GM23248 (cell line): Measurements from ENCODE around the gene CAMK1D. TPM values are rescaled to one million over a fixed set of nuclear protein-coding genes. Genes with fewer than 3 reads are reported as not detected.

ENCODE experiments used
- DNase-seq: peaks from one replicate; pipeline ENCODE4 v3.0.0-alpha.2; 2015
- H2AFZ ChIP-seq: fragments of 200-600 bp; sonication (generic); 2 replicates; pipeline ENCODE4 v1.6.1; 2016; ENCODE audit warnings: antibody characterized with exemption
- H3F3A ChIP-seq: fragments of 200-600 bp; sonication (generic); 2 replicates; pipeline ENCODE4 v1.6.1; 2016; ENCODE audit warnings: mild to moderate bottlenecking, antibody characterized with exemption, mixed run types; ENCODE audit not compliant: insufficient read depth
- H3K27ac ChIP-seq: fragments of 200-600 bp; sonication (generic); 2 replicates; pipeline ENCODE4 v1.5.1; 2016; ENCODE audit warnings: mild to moderate bottlenecking
- H3K27me3 ChIP-seq: fragments of 200-600 bp; sonication (generic); replicated peaks from 2 replicates; pipeline ENCODE4 v1.6.1; 2016; ENCODE audit warnings: mild to moderate bottlenecking; ENCODE audit not compliant: insufficient read depth
- H3K36me3 ChIP-seq: fragments of 200-600 bp; sonication (generic); 2 replicates; pipeline ENCODE4 v1.6.1; 2016; ENCODE audit warnings: low read depth, mild to moderate bottlenecking
- H3K4me1 ChIP-seq: fragments of 200-600 bp; sonication (generic); 2 replicates; pipeline ENCODE4 v1.6.1; 2016; ENCODE audit warnings: mild to moderate bottlenecking; ENCODE audit not compliant: insufficient read depth
- H3K4me2 ChIP-seq: fragments of 200-600 bp; sonication (generic); one replicate; pipeline ENCODE4 v1.6.1; 2016; ENCODE audit warnings: mild to moderate bottlenecking; ENCODE audit not compliant: unreplicated experiment
- H3K4me3 ChIP-seq: fragments of 200-600 bp; sonication (generic); 2 replicates; pipeline ENCODE4 v1.5.1; 2016; ENCODE audit warnings: mild to moderate bottlenecking
- H3K79me2 ChIP-seq: fragments of 200-600 bp; sonication (generic); 2 replicates; pipeline ENCODE4 v1.6.1; 2016; ENCODE audit warnings: mild to moderate bottlenecking; ENCODE audit not compliant: insufficient read depth
- H3K9ac ChIP-seq: fragments of 200-600 bp; sonication (generic); 2 replicates; pipeline ENCODE4 v1.6.1; 2016; ENCODE audit warnings: mild to moderate bottlenecking
- H3K9me2 ChIP-seq: fragments of 200-600 bp; sonication (generic); 2 replicates; pipeline ENCODE4 v1.6.1; 2016; ENCODE audit warnings: mixed run types, mild to moderate bottlenecking, moderate library complexity; ENCODE audit not compliant: insufficient read depth
- H3K9me3 ChIP-seq: fragments of 200-600 bp; sonication (generic); one replicate; pipeline ENCODE4 v1.6.1; 2017; ENCODE audit warnings: low read depth
- H4K20me1 ChIP-seq: fragments of 200-600 bp; sonication (generic); 2 replicates; pipeline ENCODE4 v1.6.0; 2016; ENCODE audit not compliant: insufficient read depth
- EZH2 ChIP-seq: fragments of 200-600 bp; sonication (generic); IDR thresholded peaks from 2 replicates; pipeline ENCODE4 v1.6.1; 2018; ENCODE audit warnings: antibody characterized with exemption, mild to moderate bottlenecking; ENCODE audit not compliant: insufficient read depth, poor library complexity, severe bottlenecking
- EZH2phosphoT487 ChIP-seq: fragments of 200-600 bp; sonication (generic); IDR thresholded peaks from 2 replicates; pipeline ENCODE4 v1.6.1; 2018; ENCODE audit warnings: antibody characterized with exemption, moderate library complexity, mild to moderate bottlenecking, low read depth; ENCODE audit not compliant: insufficient read depth
- WGBS, 2 experiments: methylation state at CpG; one replicate each; pipeline ENCODE4 v1.1.6; 2015 to 2017; ENCODE audit warnings: low lambda C conversion rate in 2 of 2, low coverage in 1 of 2; ENCODE audit errors: missing lambda C conversion rate in 2 of 2; 5-methylcytosine and 5-hydroxymethylcytosine counted together
- in situ Hi-C: fragments of 300-500 bp; cut with MboI; formaldehyde crosslinking; loops from 2 replicates; pipeline ENCODE4 v1.15.0; 2020
- polyA plus RNA-seq: library from polyadenylated mRNA; unstranded; fragments of >200 nt; fragmentation: Nextera tagmentation; extraction: Ambion mirVana; gene quantifications from 2 replicates; pipeline ENCODE4 v1.2.1, GENCODE V29; 2016
- total RNA-seq: library from RNA; depleted of rRNA; stranded (reverse); fragments of >200 nt; shearing (Covaris generic); gene quantifications from 2 replicates; pipeline ENCODE4 v1.2.3, GENCODE V29; 2014

The CAMK1D gene
- total and polyA plus RNA-seq, 2 experiments from 2014 or later: 0.22 to 0.55 TPM

DNA sequence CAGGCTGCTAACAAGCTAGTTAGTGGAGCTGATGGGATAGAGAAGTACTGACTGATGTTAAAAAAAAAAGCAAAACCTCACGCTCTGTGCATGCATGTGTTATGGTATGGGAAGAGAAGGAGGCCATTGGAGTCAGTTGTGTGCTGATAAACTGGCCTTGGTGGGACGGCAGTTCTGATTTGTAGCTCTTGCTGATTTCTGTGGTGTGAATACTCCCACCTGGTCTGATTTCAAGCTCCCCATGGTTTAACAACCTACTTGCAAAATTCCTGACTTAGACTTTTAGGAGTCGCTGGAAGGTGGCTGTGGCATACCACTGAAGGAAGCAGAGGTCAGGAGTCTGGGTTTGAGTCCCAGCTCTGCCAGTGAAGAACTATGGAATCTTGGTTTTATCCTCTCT lies 15.2 kb downstream of the CAMK1D start:
- WGBS, 2 experiments: 85 to 89% methylated on average over 3 of the region's 3 CpGs
- Histone ChIP-seq H3F3A (no peaks in the 10 kb centered on the region), H3K4me1 (no peaks in the 10 kb centered on the region), H3K9me2 (no peaks in the 10 kb centered on the region), H3K27me3 (0 out of 2 replicates have a peak, but pooled peaks cover 4% of the 10 kb centered on the region), H3K9me3 (no peaks in the 10 kb centered on the region), H3K27ac (no peak overlapping the region), H2AFZ (no peak overlapping the region), H3K9ac (no peak overlapping the region), H3K4me2 (no peak overlapping the region), H4K20me1 (no peaks in the 10 kb centered on the region), H3K79me2 (no peaks in the 10 kb centered on the region), H3K36me3 (no peaks in the 10 kb centered on the region), H3K4me3 (no peak overlapping the region)
- DNase-seq: no peak
- TF ChIP-seq EZH2 (no peak), EZH2phosphoT487 (no peak)
- in situ Hi-C loops: no loop called here

DNA sequence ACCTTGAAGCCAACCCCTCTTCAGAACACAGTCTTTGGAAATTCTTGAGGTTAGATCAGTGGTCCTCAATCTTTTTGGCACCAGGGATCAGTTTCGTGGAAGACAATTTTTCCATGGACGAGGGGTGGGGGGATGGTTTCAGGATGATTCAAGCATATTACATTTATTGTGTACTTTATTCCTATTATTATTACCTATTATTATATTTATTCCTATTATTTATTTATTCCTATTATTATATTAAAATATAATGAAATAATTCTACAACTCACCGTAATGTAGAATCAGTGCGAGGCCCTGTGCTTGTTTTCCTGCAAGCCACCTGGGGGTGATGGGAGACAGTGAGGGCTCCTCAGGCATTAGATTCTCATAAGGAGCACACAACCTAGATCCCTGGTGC lies 17.9 kb downstream of the CAMK1D start:
- TF ChIP-seq EZH2: no peak
- no peak for TF ChIP-seq EZH2phosphoT487
- Histone ChIP-seq H3K4me2 (no peak overlapping the region), H3K4me3 (no peak overlapping the region), H3K27me3 (no peaks in the 10 kb centered on the region), H2AFZ (no peak overlapping the region), H3K4me1 (no peaks in the 10 kb centered on the region), H3K36me3 (no peaks in the 10 kb centered on the region), H4K20me1 (no peaks in the 10 kb centered on the region), H3K9me2 (no peaks in the 10 kb centered on the region), H3K9ac (no peak overlapping the region), H3K79me2 (no peaks in the 10 kb centered on the region), H3K27ac (no peak overlapping the region), H3K9me3 (no peaks in the 10 kb centered on the region), H3F3A (no peaks in the 10 kb centered on the region)
- in situ Hi-C loops: no loop called here
- no peak for DNase-seq
- WGBS, 2 experiments: 60 to 67% methylated on average over 4 of the region's 4 CpGs

DNA sequence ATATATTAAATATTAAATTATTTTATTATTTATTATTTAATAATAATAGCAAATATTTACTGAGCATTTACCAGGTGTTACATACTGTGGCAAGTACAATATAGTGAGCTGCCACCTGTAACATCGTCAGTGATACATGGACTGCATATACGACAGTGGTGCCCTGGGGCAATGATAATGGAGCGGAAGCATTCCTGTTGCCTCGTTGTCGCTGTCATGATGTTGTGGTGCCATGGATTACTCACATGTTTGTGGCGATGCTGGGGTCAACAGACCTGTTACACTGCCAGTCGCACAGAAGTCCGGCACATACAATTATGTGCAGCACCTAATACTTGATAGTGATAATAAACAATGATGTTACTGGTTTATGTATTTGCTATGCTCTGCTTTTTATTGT lies 20.6 kb downstream of the CAMK1D start:
- TF ChIP-seq EZH2phosphoT487 (no peak), EZH2 (no peak)
- Histone ChIP-seq H3K9ac (no peak overlapping the region), H3K36me3 (no peaks in the 10 kb centered on the region), H3K9me2 (no peaks in the 10 kb centered on the region), H3K4me2 (no peak overlapping the region), H3K27ac (no peak overlapping the region), H3K4me1 (no peaks in the 10 kb centered on the region), H3F3A (no peaks in the 10 kb centered on the region), H2AFZ (no peak overlapping the region), H3K9me3 (no peaks in the 10 kb centered on the region), H4K20me1 (no peaks in the 10 kb centered on the region), H3K79me2 (no peaks in the 10 kb centered on the region), H3K4me3 (no peak overlapping the region), H3K27me3 (no peaks in the 10 kb centered on the region)
- WGBS, 2 experiments: 80 to 84% methylated on average over 8 of the region's 8 CpGs
- in situ Hi-C loops: no loop called here
- DNase-seq: no peak

DNA sequence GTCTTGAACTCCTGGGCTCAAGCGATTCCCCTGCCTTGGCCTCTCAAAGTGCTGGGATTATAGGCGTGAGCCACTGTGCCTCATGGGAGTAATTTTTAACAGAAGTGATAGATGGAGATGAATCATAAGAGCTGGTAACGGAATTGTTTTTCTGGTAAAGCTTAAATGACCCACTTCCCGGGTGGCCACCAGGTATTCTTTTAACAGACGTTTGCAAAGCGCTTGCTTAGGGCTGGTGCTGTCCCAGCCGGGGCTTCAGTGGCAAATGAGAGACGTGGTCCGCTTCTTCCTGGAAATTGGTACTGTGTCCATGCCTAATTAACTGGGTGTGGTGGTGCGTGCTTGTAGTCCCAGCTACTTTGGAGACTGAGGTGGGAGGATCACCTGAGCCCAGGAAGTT lies 23.5 kb downstream of the CAMK1D start:
- Histone ChIP-seq H3K4me2 (no peak overlapping the region), H3K79me2 (no peaks in the 10 kb centered on the region), H3K9me3 (no peaks in the 10 kb centered on the region), H3K9ac (no peak overlapping the region), H3K27me3 (no peaks in the 10 kb centered on the region), H2AFZ (no peak overlapping the region), H3K4me3 (no peak overlapping the region), H3K4me1 (no peaks in the 10 kb centered on the region), H3F3A (no peaks in the 10 kb centered on the region), H4K20me1 (no peaks in the 10 kb centered on the region), H3K27ac (no peak overlapping the region), H3K36me3 (no peaks in the 10 kb centered on the region), H3K9me2 (no peaks in the 10 kb centered on the region)
- WGBS, 2 experiments: 71 to 76% methylated on average over 10 of the region's 10 CpGs
- TF ChIP-seq EZH2phosphoT487 (no peak), EZH2 (no peak)
- in situ Hi-C loops: no loop called here
- no peak for DNase-seq

DNA sequence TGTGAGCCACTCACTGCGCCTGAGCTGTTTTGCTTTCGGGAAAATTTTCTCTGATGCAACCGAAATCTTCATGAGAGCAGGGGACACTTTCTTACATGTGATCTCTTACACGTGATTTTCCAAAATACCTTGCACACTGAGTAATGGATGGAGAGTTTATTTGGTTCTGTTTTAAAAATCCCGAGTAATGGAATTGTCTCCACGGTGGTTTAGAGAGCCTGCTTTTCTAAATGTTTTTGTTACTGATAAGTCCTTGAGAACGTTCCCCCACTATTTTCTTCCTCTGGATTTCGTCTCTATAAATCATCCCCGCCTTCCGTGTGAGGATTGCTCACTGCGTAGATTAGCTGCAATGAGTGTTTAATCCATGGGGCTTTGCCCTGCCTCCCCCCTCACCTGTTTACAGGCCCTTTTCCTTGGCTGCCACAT lies 25.7 kb downstream of the CAMK1D start:
- WGBS, 2 experiments: 71 to 77% methylated on average over 11 of the region's 11 CpGs
- no peak for DNase-seq
- in situ Hi-C loops: no loop called here

More for the DNA sequence above, 25.7 kb downstream of the CAMK1D start:
- no peaks in the 10 kb centered on the region for H3F3A ChIP-seq
- H3K4me1 ChIP-seq: no peaks in the 10 kb centered on the region
- H3K9me2 ChIP-seq: no peaks in the 10 kb centered on the region
- H3K27ac ChIP-seq: no peak overlapping the region
- H3K4me3 ChIP-seq: no peak overlapping the region
- TF ChIP-seq EZH2 (no peak), EZH2phosphoT487 (no peak)
- no peak overlapping the region for H3K9ac ChIP-seq
- no peak overlapping the region for H3K4me2 ChIP-seq
- no peak overlapping the region for H2AFZ ChIP-seq
- no peaks in the 10 kb centered on the region for H3K79me2 ChIP-seq
- no peaks in the 10 kb centered on the region for H3K9me3 ChIP-seq
- H3K27me3 ChIP-seq: no peaks in the 10 kb centered on the region
- no peaks in the 10 kb centered on the region for H4K20me1 ChIP-seq
- no peaks in the 10 kb centered on the region for H3K36me3 ChIP-seq
